GM10248 (cell line): Measurements from ENCODE around the gene SAMD14.
A peak's percentile ranks its signal among the peaks of the same experiment; 100 is the strongest.

Experiments used
- CTCF ChIA-PET: fragments of 300-600 bp; sonication (Branson Sonifier 250); formaldehyde crosslinking; extraction: SDS; loops from one replicate; lab custom pipeline; 2021; ENCODE audit warnings: antibody characterized with exemption; lab: Yijun Ruan, JAX
- POLR2A ChIA-PET: fragments of 350-650 bp; sonication (Branson Sonifier 250); formaldehyde crosslinking; extraction: SDS; loops from one replicate; lab custom pipeline; 2020; ENCODE audit warnings: antibody characterized with exemption; lab: Yijun Ruan, JAX
- DNase-seq: peaks from one replicate; pipeline ENCODE4 v3.0.0; 2012; ENCODE audit errors: extremely low spot score
- CTCF ChIP-seq: IDR thresholded peaks from 2 replicates; pipeline ENCODE4 v1.5.1; 2012; ENCODE audit warnings: mild to moderate bottlenecking, low read depth; ENCODE audit errors: extremely low read depth, missing control alignments, control extremely low read depth

Gene SAMD14

GRCh38 chr17:50129728-50130558 lies at the start of gene SAMD14:
TSS of gene SAMD14 (minus strand) at chr17:50130160. CDS start at chr17:50124959, 5,201 bp downstream.
- no peak for TF ChIP-seq CTCF
- POLR2A ChIA-PET = interaction anchor here (0.6 kb wide), 1 partner anchor 737 kb away, joined by 3 read pairs; no protein-coding TSS in a partner anchor
- CTCF ChIA-PET = interaction anchor here (0.9 to 4.4 kb wide), 8 partner anchors 9 to 144 kb away, joined by 3 to 22 read pairs (median 5); partner anchors contain the start of genes PDK2 and TMEM92
- peak; percentile 76 for DNase-seq

GRCh38 chr17:50177983-50178834 lies 48.2 kb upstream of the SAMD14 start:
- CTCF ChIA-PET = interaction anchor here (0.8 to 3.9 kb wide), 32 partner anchors 9 to 1293 kb away, joined by 3 to 90 read pairs (median 5); partner anchors contain the start of genes COL1A1, PDK2 and SGCA
- DNase-seq = peak; percentile 77
- TF ChIP-seq CTCF = peak; percentile 78
- POLR2A ChIA-PET = no interaction called here

- TF ChIP-seq CTCF = no peak
- ChIA-PET CTCF (interaction anchor here (0.8 to 3.9 kb wide), 29 partner anchors 10 to 1293 kb away, joined by 3 to 90 read pairs (median 5); partner anchors contain the start of genes COL1A1, PDK2 and SGCA), POLR2A (no interaction called here)
- no peak for DNase-seq
Observed at GRCh38 chr17:50177476-50177875, 47.5 kb upstream of the SAMD14 start.

GRCh38 chr17:50176559-50177357 lies 46.8 kb upstream of the SAMD14 start:
- TF ChIP-seq CTCF = no peak
- CTCF ChIA-PET = interaction anchor here (0.8 to 3.9 kb wide), 13 partner anchors 9 to 140 kb away, joined by 3 to 90 read pairs (median 12); partner anchors contain the start of genes COL1A1, PDK2 and SGCA
- no peak for DNase-seq
- POLR2A ChIA-PET = no interaction called here

- POLR2A ChIA-PET = no interaction called here
- no peak for DNase-seq
- TF ChIP-seq CTCF = no peak
- CTCF ChIA-PET = interaction anchor here (1.0 to 3.0 kb wide), 6 partner anchors 11 to 122 kb away, joined by 3 to 17 read pairs (median 6); partner anchors contain the start of gene COL1A1
Observed at GRCh38 chr17:50175035-50175807, 45.3 kb upstream of the SAMD14 start.
